Activated T-cell treated with anti-CD3 and anti-CD28 coated beads, Interleukin-2, amount 50 U/mL, for 24 hours (primary cell): ENCODE results near the gene GJB3.
"Not testable (repeated sequence)": the region's sequence is repeated elsewhere in the genome, so short reads cannot be mapped to it uniquely, and the experiment has no call there.

Experiments used
- DNase-seq: peaks from one replicate; pipeline ENCODE4 v3.0.0-alpha.2; 2020
- H3K27ac Mint-ChIP-seq: 2 replicates; pipeline ENCODE4 v1.8.0; 2020; ENCODE audit warnings: mild to moderate bottlenecking, mixed read lengths
- H3K27me3 Mint-ChIP-seq: 2 replicates; pipeline ENCODE4 v1.8.0; 2020; ENCODE audit warnings: mixed read lengths
- H3K36me3 Mint-ChIP-seq: 2 replicates; pipeline ENCODE4 v1.8.0; 2020; ENCODE audit warnings: low read depth, mixed read lengths
- H3K4me1 Mint-ChIP-seq: 2 replicates; pipeline ENCODE4 v1.8.0; 2020; ENCODE audit warnings: low read depth, mixed read lengths
- H3K4me3 Mint-ChIP-seq: 2 replicates; pipeline ENCODE4 v1.8.0; 2020; ENCODE audit warnings: mild to moderate bottlenecking, moderate library complexity, mixed read lengths
- H3K9me3 Mint-ChIP-seq: 2 replicates; pipeline ENCODE4 v1.8.0; 2020; ENCODE audit warnings: mixed read lengths

Gene GJB3

DNA sequence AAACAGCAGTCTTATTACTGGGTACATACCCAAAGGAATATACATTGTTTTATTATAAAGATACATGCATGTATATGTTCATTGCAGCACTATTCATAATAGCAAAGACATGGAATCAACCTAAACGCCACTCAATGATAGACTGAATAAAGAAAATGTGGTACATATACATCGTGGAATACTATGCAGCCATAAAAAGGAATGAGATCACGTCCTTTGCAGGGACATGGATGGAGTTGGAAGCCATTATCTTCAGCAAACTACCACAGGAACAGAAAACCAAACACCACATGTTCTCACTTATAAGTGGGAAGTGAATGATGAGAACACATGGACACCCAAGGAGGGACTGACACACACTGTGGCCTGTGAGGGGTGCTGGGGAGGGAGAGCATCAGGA is 29.8 kb downstream of the GJB3 start:
- H3K9me3 Mint-ChIP-seq, H3K4me1 Mint-ChIP-seq, DNase-seq, H3K27me3 Mint-ChIP-seq, H3K27ac Mint-ChIP-seq, H3K4me3 Mint-ChIP-seq, H3K36me3 Mint-ChIP-seq: not testable (repeated sequence)

DNA sequence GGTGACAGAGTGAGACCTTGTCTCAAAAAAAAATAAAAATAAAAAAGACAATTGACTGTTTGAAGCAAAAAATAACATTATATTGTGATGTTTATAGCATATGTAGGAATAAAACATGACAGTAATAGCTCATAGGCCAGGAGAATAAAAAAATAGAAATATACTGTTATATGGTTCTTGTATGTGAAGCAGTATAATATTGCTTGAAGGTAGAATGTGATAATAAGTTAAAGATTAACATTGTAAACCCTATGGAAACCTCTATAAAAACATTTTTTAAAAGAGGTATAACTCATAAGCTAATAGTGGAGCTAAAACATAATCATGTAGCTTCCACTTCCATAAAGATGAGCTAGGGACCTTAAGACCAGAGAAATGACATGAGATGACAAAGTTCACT is 35.3 kb downstream of the GJB3 start:
- H3K4me3 Mint-ChIP-seq: no peak overlapping the region
- no peak for DNase-seq
- H3K4me1 Mint-ChIP-seq: no peaks in the 10 kb centered on the region
- no peaks in the 10 kb centered on the region for H3K36me3 Mint-ChIP-seq
- H3K27ac Mint-ChIP-seq: no peak overlapping the region
- H3K27me3 Mint-ChIP-seq: no peaks in the 10 kb centered on the region
- no peaks in the 10 kb centered on the region for H3K9me3 Mint-ChIP-seq

DNA sequence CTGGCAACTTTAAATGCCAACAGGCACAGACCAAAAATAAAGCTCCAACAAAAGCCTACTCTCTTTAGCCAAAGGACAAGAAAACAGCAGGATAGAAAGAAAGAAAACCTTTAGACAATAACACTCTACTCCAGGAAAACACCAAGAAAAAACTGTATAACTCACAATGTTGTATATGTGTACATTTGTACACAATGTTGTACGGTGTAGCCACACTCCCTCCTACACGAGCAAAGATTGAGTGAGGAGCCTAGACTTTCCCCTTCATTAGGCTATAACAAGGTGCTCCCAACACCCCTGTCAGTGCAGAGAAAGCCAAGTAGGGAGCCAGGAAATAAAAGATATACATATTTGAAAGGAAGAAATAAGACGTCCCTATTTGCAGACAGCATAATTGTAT is 35.8 kb downstream of the GJB3 start:
- H3K27me3 Mint-ChIP-seq: no peaks in the 10 kb centered on the region
- H3K4me3 Mint-ChIP-seq: no peak overlapping the region
- no peak for DNase-seq
- no peak overlapping the region for H3K27ac Mint-ChIP-seq
- H3K4me1 Mint-ChIP-seq: no peaks in the 10 kb centered on the region
- no peaks in the 10 kb centered on the region for H3K36me3 Mint-ChIP-seq
- no peaks in the 10 kb centered on the region for H3K9me3 Mint-ChIP-seq

DNA sequence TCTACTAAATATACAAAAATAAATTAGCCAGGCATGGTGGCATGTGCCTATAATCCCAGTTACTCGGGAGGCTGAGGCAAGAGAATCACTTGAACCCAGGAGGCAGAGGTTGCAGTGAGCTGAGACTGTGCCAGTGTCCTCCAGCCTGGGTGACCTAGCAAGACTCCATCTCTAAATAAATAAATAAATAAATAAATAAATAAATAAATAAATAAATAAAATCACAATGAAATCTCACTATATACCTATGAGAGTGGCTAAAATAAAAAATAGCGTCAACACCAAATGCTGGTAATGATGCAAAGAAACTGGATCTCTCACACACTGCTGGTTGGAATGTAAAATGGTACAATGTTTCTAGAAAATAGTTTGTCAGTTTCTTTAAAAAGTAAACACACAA is 37.8 kb downstream of the GJB3 start:
- not testable (repeated sequence) for H3K4me1 Mint-ChIP-seq, H3K9me3 Mint-ChIP-seq, H3K36me3 Mint-ChIP-seq, DNase-seq, H3K27ac Mint-ChIP-seq, H3K27me3 Mint-ChIP-seq, H3K4me3 Mint-ChIP-seq

DNA sequence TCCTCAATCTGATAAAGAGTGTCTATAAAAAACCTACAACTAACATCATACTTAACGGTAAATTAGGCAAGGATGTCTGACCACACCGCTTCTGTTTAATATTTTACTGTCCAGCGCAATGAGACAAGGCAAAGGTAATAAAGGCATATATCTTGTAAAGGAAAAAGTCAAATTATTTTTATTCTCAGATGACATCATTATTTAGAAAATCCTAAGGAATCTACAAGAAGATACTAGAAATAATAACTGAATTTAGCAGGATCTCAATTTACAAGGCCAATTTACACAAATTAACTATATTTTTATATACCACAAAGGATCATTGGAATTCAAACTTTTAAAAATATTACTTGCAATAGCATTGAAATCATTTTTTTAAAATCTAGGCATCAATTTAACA is 41.2 kb downstream of the GJB3 start:
- Mint-ChIP-seq H3K27me3 (no peaks in the 10 kb centered on the region), H3K4me1 (no peaks in the 10 kb centered on the region), H3K9me3 (no peaks in the 10 kb centered on the region), H3K36me3 (no peaks in the 10 kb centered on the region), H3K4me3 (no peak overlapping the region), H3K27ac (no peak overlapping the region)
- DNase-seq: no peak

DNA sequence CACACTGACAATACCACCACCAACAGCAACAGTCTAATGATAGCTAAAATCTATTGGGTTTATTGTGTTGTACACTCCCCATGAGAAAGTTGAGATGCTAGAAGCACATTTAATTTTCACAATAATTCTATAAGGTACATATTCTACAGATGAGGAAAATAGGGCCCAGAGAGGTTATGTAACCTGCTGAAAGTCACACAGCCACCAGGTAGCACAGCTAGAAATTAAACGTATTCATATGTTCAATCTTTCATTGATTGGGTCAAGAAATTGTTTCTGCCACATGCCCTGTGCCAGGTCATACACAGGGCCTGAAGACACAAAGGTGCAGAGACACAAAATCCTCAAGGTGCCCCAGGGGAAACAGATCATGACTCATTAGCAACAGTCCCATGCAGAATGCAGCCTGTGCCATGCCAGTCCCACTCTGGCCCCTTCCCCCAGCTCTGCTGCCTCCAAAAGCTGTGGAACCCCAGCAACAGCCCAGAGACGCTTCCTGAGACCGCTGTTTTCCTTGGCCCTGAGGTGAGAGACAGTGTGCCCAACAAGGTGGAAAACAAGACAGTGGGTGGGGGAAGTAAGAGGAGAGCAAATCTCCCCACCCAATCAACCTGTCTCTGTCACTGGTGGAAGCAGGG is 43.9 kb downstream of the GJB3 start:
- no peaks in the 10 kb centered on the region for H3K9me3 Mint-ChIP-seq

DNA sequence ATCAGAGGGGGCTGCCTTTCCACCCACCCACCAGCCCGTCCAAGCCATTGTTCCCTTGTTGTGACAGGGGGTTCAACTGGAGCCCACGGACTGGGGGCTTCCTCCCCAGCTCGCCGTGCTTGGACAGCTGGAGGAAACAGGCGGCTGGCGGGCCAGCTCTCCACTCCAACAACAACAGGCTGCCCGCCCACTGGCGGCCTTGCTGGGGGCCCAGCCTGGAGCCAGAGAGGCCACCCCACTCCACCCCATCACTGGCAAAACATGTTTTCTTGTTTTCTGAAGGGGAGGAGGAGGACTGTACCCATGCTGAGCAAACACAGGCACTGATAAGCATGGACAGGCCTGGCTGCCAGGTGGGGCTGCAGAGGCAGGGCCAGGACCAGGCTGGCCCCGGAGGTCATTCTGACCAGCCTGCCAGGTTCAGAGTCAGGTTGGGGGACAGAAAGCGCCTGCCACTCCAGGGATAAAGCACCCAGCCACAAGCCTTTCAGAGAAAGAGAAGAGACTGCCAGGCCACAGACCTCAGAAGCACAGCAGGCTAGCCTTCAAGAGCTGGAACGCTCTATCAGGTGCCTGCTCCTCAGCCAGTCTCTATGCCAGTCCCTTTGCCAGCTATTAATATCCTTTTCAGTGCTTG is 44.6 kb downstream of the GJB3 start:
- H3K4me3 Mint-ChIP-seq: no peak overlapping the region
- H3K36me3 Mint-ChIP-seq: no peaks in the 10 kb centered on the region
- H3K9me3 Mint-ChIP-seq: no peaks in the 10 kb centered on the region
- no peak for DNase-seq
- no peak overlapping the region for H3K27ac Mint-ChIP-seq
- H3K4me1 Mint-ChIP-seq: no peaks in the 10 kb centered on the region
- H3K27me3 Mint-ChIP-seq: no peaks in the 10 kb centered on the region

More for the DNA sequence above, 43.9 kb downstream of the GJB3 start:
- Mint-ChIP-seq H3K27ac (no peak overlapping the region), H3K4me1 (no peaks in the 10 kb centered on the region), H3K27me3 (no peaks in the 10 kb centered on the region), H3K36me3 (no peaks in the 10 kb centered on the region), H3K4me3 (no peak overlapping the region)
- DNase-seq: no peak

DNA sequence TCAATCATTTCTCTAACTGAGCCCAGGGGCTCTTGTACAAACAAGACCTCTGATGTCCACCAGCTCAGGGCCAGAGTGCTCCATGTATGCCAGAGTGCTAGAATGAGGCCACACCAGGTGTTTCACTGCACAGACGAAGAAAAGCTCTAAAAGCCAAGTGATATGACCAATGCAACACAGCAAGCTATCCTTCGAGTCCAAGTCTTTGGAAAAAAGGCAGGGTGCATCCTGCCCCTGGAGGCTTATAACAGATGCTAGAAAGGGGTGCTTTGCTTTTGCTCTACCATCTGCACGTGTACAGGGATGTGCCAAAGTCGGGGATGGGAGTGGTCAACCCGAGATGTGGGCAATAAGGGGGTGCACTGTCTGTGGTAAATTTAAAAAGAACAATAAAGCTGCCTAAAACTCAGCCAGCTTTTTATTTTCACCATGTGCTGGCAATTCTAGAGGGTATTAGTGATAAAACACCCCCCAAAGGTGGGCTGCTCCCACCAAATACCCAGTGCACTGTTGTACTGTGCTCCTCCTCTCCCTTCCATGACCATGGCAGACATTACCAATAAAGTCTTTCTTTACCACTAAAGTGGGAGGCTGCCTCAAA is 46.4 kb downstream of the GJB3 start:
- Mint-ChIP-seq H3K27ac (no peak overlapping the region), H3K4me1 (no peaks in the 10 kb centered on the region), H3K27me3 (no peaks in the 10 kb centered on the region), H3K4me3 (no peak overlapping the region), H3K36me3 (no peaks in the 10 kb centered on the region), H3K9me3 (no peaks in the 10 kb centered on the region)
- DNase-seq: no peak

DNA sequence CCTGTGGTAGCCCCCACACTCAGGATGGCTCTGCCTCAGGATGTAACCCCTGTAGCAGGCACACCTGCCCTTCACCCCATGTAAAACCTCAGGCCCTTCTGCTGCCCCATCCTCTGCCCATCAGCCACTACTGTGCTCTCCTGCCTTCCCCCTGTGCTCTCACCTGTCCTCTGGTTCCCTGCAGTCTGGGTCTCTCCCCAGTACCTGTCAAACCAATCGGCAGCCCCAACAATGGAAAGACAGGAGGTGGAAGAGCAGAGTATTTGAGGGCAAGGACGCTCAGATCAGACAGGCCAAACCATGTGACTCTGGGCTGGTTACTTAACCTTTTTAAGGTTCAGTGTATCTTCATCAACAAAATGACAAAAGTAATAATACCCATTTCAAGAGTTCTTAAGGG is 47.6 kb downstream of the GJB3 start:
- Mint-ChIP-seq H3K27ac (no peak overlapping the region), H3K4me3 (no peak overlapping the region), H3K27me3 (no peaks in the 10 kb centered on the region), H3K4me1 (no peaks in the 10 kb centered on the region), H3K9me3 (no peaks in the 10 kb centered on the region), H3K36me3 (no peaks in the 10 kb centered on the region)
- DNase-seq: no peak

DNA sequence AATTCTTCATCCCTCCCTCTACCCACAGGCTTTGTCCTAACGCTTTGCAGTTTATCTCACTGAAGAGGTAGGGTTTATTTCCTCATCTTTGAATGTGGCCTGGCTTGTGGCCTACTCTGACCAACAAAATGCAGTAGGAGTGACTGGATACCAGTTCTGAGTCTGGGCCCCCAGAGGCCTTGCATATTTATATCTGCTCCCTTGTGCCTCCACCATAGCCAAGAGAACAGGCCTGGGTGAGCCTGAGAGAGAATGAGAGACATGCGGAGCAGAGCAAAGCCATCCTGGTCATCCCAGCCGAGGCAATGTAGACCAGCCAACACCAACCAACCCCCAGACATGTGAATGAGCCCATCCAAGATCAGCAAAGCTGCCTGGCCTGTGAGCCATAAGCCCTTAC is 48.2 kb downstream of the GJB3 start:
- Mint-ChIP-seq H3K4me3 (no peak overlapping the region), H3K36me3 (no peaks in the 10 kb centered on the region), H3K27me3 (no peaks in the 10 kb centered on the region), H3K27ac (no peak overlapping the region), H3K9me3 (no peaks in the 10 kb centered on the region), H3K4me1 (no peaks in the 10 kb centered on the region)
- no peak for DNase-seq

DNA sequence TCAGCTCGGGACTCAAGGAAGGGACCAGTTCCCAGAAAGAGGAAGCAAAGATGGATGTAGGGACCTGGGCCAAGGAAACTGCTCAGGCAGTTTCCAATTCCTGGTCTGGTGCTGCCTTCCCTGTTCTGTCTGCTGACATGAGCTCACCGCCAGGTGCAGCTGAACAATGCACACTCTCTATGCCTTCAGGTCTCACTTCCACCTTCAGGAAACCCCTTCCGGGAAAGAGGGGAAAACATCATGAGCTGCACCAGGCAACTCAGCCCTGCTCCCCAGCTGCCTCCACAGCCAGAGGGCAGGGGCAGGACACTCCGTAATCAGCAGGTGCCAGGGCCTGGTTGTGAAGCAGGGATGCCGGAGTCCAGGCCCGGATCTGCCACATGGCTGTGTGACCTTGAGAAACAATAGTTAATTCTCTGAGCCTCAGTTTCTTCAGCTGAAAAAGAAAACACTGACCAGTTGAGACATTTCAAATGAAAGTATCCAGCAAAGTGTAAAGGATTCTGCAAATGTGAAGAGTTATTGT is 50.8 kb downstream of the GJB3 start:
- Mint-ChIP-seq H3K27me3 (no peaks in the 10 kb centered on the region), H3K27ac (no peak overlapping the region), H3K9me3 (no peaks in the 10 kb centered on the region), H3K36me3 (no peaks in the 10 kb centered on the region), H3K4me3 (no peak overlapping the region), H3K4me1 (no peaks in the 10 kb centered on the region)
- DNase-seq: no peak

DNA sequence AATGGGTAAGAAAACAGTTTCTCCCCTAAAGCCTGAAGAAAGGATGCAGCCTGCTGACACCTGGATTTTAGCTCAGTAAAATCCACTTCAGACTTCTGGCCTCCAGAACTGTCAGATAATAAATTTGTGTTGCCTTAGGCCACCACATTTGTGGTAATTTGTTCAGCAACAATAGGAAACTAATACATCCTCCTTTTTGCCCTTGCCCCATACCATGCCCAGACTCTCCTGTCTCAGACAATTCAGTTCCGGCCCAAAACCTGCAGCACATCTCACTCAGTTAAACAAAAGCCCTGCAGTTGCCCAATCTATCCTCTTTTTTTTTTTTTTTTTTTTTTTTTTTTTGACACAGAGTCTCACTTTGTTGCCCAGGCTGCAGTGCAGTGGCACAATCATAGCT is 52.7 kb downstream of the GJB3 start:
- no peak overlapping the region for H3K27ac Mint-ChIP-seq

More for the DNA sequence above, 52.7 kb downstream of the GJB3 start:
- Mint-ChIP-seq H3K9me3 (no peaks in the 10 kb centered on the region), H3K4me1 (no peaks in the 10 kb centered on the region), H3K36me3 (no peaks in the 10 kb centered on the region), H3K27me3 (no peaks in the 10 kb centered on the region), H3K4me3 (no peak overlapping the region)
- DNase-seq: no peak
